Keratinocyte (primary cell): ENCODE results near the gene ANXA8. TPM values are rescaled to one million over a fixed set of nuclear protein-coding genes. Genes with fewer than 3 reads are reported as not detected.

ENCODE experiments used
- DNase-seq: peaks from one replicate; pipeline ENCODE4 v3.0.0-alpha.2; 2011; ENCODE audit warnings: low read depth, missing footprints, low spot score
- FAIRE-seq: peaks from 2 replicates; lab custom pipeline; 2011; peaks lifted over from hg19 to GRCh38; lab: Jason Lieb, UNC
- H2AFZ ChIP-seq: 2 replicates; pipeline ENCODE4 v1.6.0; 2012; ENCODE audit warnings: low read length, control low read depth, inconsistent platforms; ENCODE audit not compliant: control insufficient read depth
- H3K27ac ChIP-seq: 2 replicates; pipeline ENCODE4 v1.5.1; 2011; ENCODE audit warnings: low read length; ENCODE audit not compliant: control insufficient read depth, insufficient read depth
- H3K27me3 ChIP-seq: 3 replicates; pipeline ENCODE4 v1.6.0; 2011; ENCODE audit warnings: low read length; ENCODE audit not compliant: control insufficient read depth, insufficient read depth; ENCODE audit errors: extremely low read depth
- H3K36me3 ChIP-seq, 2 experiments: 2 replicates in 1 of 2; 3 replicates in 1 of 2; pipeline ENCODE4 v1.5.1; 2011; ENCODE audit warnings: low read length in 2 of 2, mild to moderate bottlenecking in 1 of 2; ENCODE audit not compliant: control insufficient read depth in 2 of 2, insufficient read depth in 2 of 2; ENCODE audit errors: extremely low read depth in 1 of 2
- H3K4me1 ChIP-seq: 3 replicates; pipeline ENCODE4 v1.5.1; 2011; ENCODE audit warnings: low read length; ENCODE audit not compliant: control insufficient read depth, insufficient read depth; ENCODE audit errors: extremely low read depth
- H3K4me2 ChIP-seq: 3 replicates; pipeline ENCODE4 v1.6.0; 2011; ENCODE audit warnings: low read depth, low read length; ENCODE audit not compliant: control insufficient read depth, insufficient read depth; ENCODE audit errors: extremely low read depth
- H3K4me3 ChIP-seq, 3 experiments: fragments of 200-600 bp in 1 of 3; sonication (generic) in 1 of 3; 2 replicates in 2 of 3; 3 replicates in 1 of 3; pipeline ENCODE4 v1.5.1; 2011 to 2016; ENCODE audit warnings: low read length in 3 of 3, mild to moderate bottlenecking in 3 of 3, control low read depth in 2 of 3, inconsistent platforms in 1 of 3, low read depth in 1 of 3, mixed read lengths in 1 of 3, mixed run types in 1 of 3, moderate library complexity in 1 of 3; ENCODE audit not compliant: control insufficient read depth in 2 of 3, insufficient read depth in 2 of 3; ENCODE audit errors: extremely low read depth in 1 of 3
- H3K79me2 ChIP-seq: 2 replicates; pipeline ENCODE4 v1.6.0; 2012; ENCODE audit warnings: low read length; ENCODE audit not compliant: control insufficient read depth, insufficient read depth
- H3K9ac ChIP-seq: 3 replicates; pipeline ENCODE4 v1.6.0; 2011; ENCODE audit warnings: low read length; ENCODE audit not compliant: control insufficient read depth, insufficient read depth; ENCODE audit errors: extremely low read depth
- H3K9me1 ChIP-seq: 3 replicates; pipeline ENCODE4 v1.6.0; 2011; ENCODE audit warnings: low read length; ENCODE audit not compliant: control insufficient read depth, insufficient read depth; ENCODE audit errors: extremely low read depth
- H3K9me3 ChIP-seq: 2 replicates; pipeline ENCODE4 v1.5.1; 2012; ENCODE audit warnings: low read depth, low read length; ENCODE audit not compliant: control insufficient read depth
- H4K20me1 ChIP-seq: 3 replicates; pipeline ENCODE4 v1.6.0; 2011; ENCODE audit warnings: low read length; ENCODE audit not compliant: control insufficient read depth, insufficient read depth; ENCODE audit errors: extremely low read depth
- CTCF ChIP-seq, 3 experiments: IDR thresholded peaks in 1 of 3; conservative IDR thresholded peaks in 1 of 3; optimal IDR thresholded peaks in 1 of 3; 2 replicates in 2 of 3; 3 replicates in 1 of 3; pipeline versions ENCODE3 to v1.5.1; 2011; ENCODE audit warnings: low read length in 3 of 3, mild to moderate bottlenecking in 3 of 3, moderate library complexity in 2 of 3, control low read depth in 1 of 3, inconsistent platforms in 1 of 3; ENCODE audit not compliant: insufficient read depth in 2 of 3; ENCODE audit errors: extremely low read depth in 1 of 3
- EZH2 ChIP-seq: IDR thresholded peaks from one replicate; pipeline ENCODE4 v1.6.1; 2012; ENCODE audit warnings: inconsistent platforms, mild to moderate bottlenecking, low read length, moderate library complexity
- dilution Hi-C: fragments of 300-500 bp; cut with MboI; formaldehyde crosslinking; loops from one replicate; pipeline ENCODE4 v1.7.0; 2020; ENCODE audit warnings: low sequenced_read_pairs; ENCODE audit not compliant: extremely low pct_ligation_motif_present
- polyA plus RNA-seq, 5 experiments: library from polyadenylated mRNA; depleted of rRNA in 3 of 5; stranded (reverse) in 3 of 5; stranded (forward) in 1 of 5; unstranded in 1 of 5; fragments of >200 nt; gene quantifications; 1 replicate in 1 of 5; 2 replicates in 3 of 5; 3 replicates in 1 of 5; pipeline versions ENCODE4 v1.2.1 to v1.2.3, GENCODE V29; 2011 to 2012; ENCODE audit warnings: missing spikeins in 2 of 5, low read depth in 1 of 5, low replicate concordance in 1 of 5

Gene ANXA8
- polyA plus RNA-seq, 1 donor (not counting 4 experiments of a cell fraction or from before 2014, with no cell fraction given), result 820 TPM

- DNase-seq (no peak), FAIRE-seq (no peak)
- Histone ChIP-seq H3K9ac (no peak overlapping the region), H3K4me3 (no peak overlapping the region), H3K36me3 (no peaks in the 10 kb centered on the region), H3K4me1 (no peaks in the 10 kb centered on the region), H3K79me2 (no peaks in the 10 kb centered on the region), H3K9me1 (no peaks in the 10 kb centered on the region), H2AFZ (no peak overlapping the region), H3K9me3 (no peaks in the 10 kb centered on the region), H3K27me3 (no peaks in the 10 kb centered on the region), H3K4me2 (no peak overlapping the region), H3K27ac (no peak overlapping the region), H4K20me1 (no peaks in the 10 kb centered on the region)
- TF ChIP-seq EZH2 (no peak), CTCF (optimal IDR thresholded peaks at IDR 0.05 in 1 of 3, IDR thresholded peaks at IDR 0.05 in 1 of 3, conservative IDR thresholded peaks at IDR 0.05 in 1 of 3; ENCODE audit: extremely low read depth in 1 of 3, insufficient read depth in 2 of 3, low read length in 3 of 3) (peak in 1 of 3 experiments; percentile 21)
- dilution Hi-C loops, result no loop called here
Observed at GRCh38 chr10:47440207-47440606, 43.7 kb downstream of the ANXA8 start.

- no peak overlapping the region for H3K4me2 ChIP-seq
- TF ChIP-seq CTCF (optimal IDR thresholded peaks at IDR 0.05 in 1 of 3, IDR thresholded peaks at IDR 0.05 in 1 of 3, conservative IDR thresholded peaks at IDR 0.05 in 1 of 3; ENCODE audit: extremely low read depth in 1 of 3, insufficient read depth in 2 of 3, low read length in 3 of 3) (peak; percentile 68 to 86 (median 81)), EZH2 (no peak)
- H3K4me1 ChIP-seq, result no peaks in the 10 kb centered on the region
- H3K36me3 ChIP-seq, result no peaks in the 10 kb centered on the region
- DNase-seq (peak; percentile 9), FAIRE-seq (no peak)
- H4K20me1 ChIP-seq, result no peaks in the 10 kb centered on the region
- H3K27ac ChIP-seq, result no peak overlapping the region
- no peaks in the 10 kb centered on the region for H3K9me1 ChIP-seq
- dilution Hi-C loops, result no loop called here
- H3K9ac ChIP-seq, result no peak overlapping the region
- H3K9me3 ChIP-seq, result no peaks in the 10 kb centered on the region
- no peak overlapping the region for H3K4me3 ChIP-seq
- no peak overlapping the region for H2AFZ ChIP-seq
- H3K27me3 ChIP-seq, result no peaks in the 10 kb centered on the region
- H3K79me2 ChIP-seq, result no peaks in the 10 kb centered on the region
Observed at GRCh38 chr10:47438857-47439474, 44.9 kb downstream of the ANXA8 start.
